ENCODE results near the gene YBX2.
"Not testable (repeated sequence)": the region's sequence is repeated elsewhere in the genome, so short reads cannot be mapped to it uniquely, and the experiment has no call there.

Gene YBX2

GRCh38 chr17:7294614-7295153, at the start of gene YBX2:
Gene YBX2, minus strand, starts transcription at chr17:7294639. Its CDS starts 139 bp downstream, at chr17:7294500.
- DNase-seq (ENCODE audit: low read depth): peak; percentile 41

- DNase-seq (ENCODE audit: low read depth): no peak
Observed at GRCh38 chr17:7343250-7343649, 48.8 kb upstream of the YBX2 start.

GRCh38 chr17:7341842-7342241, 47.4 kb upstream of the YBX2 start:
- no peak for DNase-seq (ENCODE audit: low read depth)

- no peak for DNase-seq (ENCODE audit: low read depth)
Observed at GRCh38 chr17:7340179-7340578, 45.7 kb upstream of the YBX2 start.

GRCh38 chr17:7337600-7337999, 43.2 kb upstream of the YBX2 start:
- DNase-seq (ENCODE audit: low read depth): not testable (repeated sequence)

- no peak for DNase-seq (ENCODE audit: low read depth)
Observed at GRCh38 chr17:7336240-7337175, 42.1 kb upstream of the YBX2 start, which contains the start of gene ACAP1. Gene ACAP1, plus strand, starts transcription at chr17:7336529. Its CDS starts 206 bp downstream, at chr17:7336735.

- DNase-seq (ENCODE audit: low read depth): not testable (repeated sequence)
Observed at GRCh38 chr17:7335765-7336164, 41.3 kb upstream of the YBX2 start.

- DNase-seq (ENCODE audit: low read depth): no peak
Observed at GRCh38 chr17:7334938-7335538, 40.6 kb upstream of the YBX2 start.

- not testable (repeated sequence) for DNase-seq (ENCODE audit: low read depth)
Observed at GRCh38 chr17:7332600-7333069, 38.2 kb upstream of the YBX2 start.

- no peak for DNase-seq (ENCODE audit: low read depth)
Observed at GRCh38 chr17:7332111-7332510, 37.7 kb upstream of the YBX2 start.

- no peak for DNase-seq (ENCODE audit: low read depth)
Observed at GRCh38 chr17:7330638-7331015, 36.2 kb upstream of the YBX2 start.

GRCh38 chr17:7329997-7330637, 35.7 kb upstream of the YBX2 start:
- DNase-seq (ENCODE audit: low read depth): peak; percentile 81

GRCh38 chr17:7329374-7329996, 35.0 kb upstream of the YBX2 start:
- peak; percentile 99 for DNase-seq (ENCODE audit: low read depth)

- no peak for DNase-seq (ENCODE audit: low read depth)
Observed at GRCh38 chr17:7328840-7329373, 34.5 kb upstream of the YBX2 start, which contains the start of gene NEURL4. Gene NEURL4, minus strand, starts transcription at chr17:7329335. Its CDS starts 23 bp downstream, at chr17:7329312.

- DNase-seq (ENCODE audit: low read depth): no peak
Observed at GRCh38 chr17:7328009-7328408, 33.6 kb upstream of the YBX2 start.

- no peak for DNase-seq (ENCODE audit: low read depth)
Observed at GRCh38 chr17:7327501-7327900, 33.1 kb upstream of the YBX2 start.

GRCh38 chr17:7327056-7327455, 32.6 kb upstream of the YBX2 start:
- no peak for DNase-seq (ENCODE audit: low read depth)

- DNase-seq (ENCODE audit: low read depth): no peak
Observed at GRCh38 chr17:7326186-7326585, 31.7 kb upstream of the YBX2 start.

- no peak for DNase-seq (ENCODE audit: low read depth)
Observed at GRCh38 chr17:7325031-7325528, 30.6 kb upstream of the YBX2 start.

GRCh38 chr17:7324438-7324779, 30.0 kb upstream of the YBX2 start:
- DNase-seq (ENCODE audit: low read depth): no peak

GRCh38 chr17:7323731-7324437, 29.4 kb upstream of the YBX2 start:
- no peak for DNase-seq (ENCODE audit: low read depth)

Data from iris pigment epithelial cell (primary cell).